Activated CD8-positive, alpha-beta T cell treated with anti-CD3 and anti-CD28 coated beads for 36 hours (primary cell): ENCODE results near the gene PDCD11. TPM values are rescaled to one million over a fixed set of nuclear protein-coding genes. Genes with fewer than 3 reads are reported as not detected.
"Not testable (repeated sequence)": the region's sequence is repeated elsewhere in the genome, so short reads cannot be mapped to it uniquely, and the experiment has no call there.

Experiments
- ATAC-seq: fragments of 200-7000 bp; cut with Tn5 transposase; one replicate; pipeline ENCODE4 v1.10.0; 2021; ENCODE audit warnings: mild to moderate bottlenecking, moderate library complexity
- CTCF ChIA-PET: fragments of 350-600 bp; sonication (Branson Sonifier 250); formaldehyde crosslinking; loops from one replicate; lab custom pipeline; 2021; ENCODE audit warnings: antibody characterized with exemption; lab: Charles Lee
- POLR2A ChIA-PET: fragments of 350-600 bp; sonication (Branson Sonifier 250); formaldehyde crosslinking; loops from one replicate; lab custom pipeline; 2021; ENCODE audit warnings: antibody characterized with exemption; lab: Charles Lee
- DNase-seq: peaks from one replicate; pipeline ENCODE4 v3.0.0-alpha.2; 2020
- H3K27ac Mint-ChIP-seq: one replicate; pipeline ENCODE4 v1.8.0; 2021; ENCODE audit warnings: mild to moderate bottlenecking, mixed read lengths
- H3K27me3 Mint-ChIP-seq: one replicate; pipeline ENCODE4 v1.8.0; 2021; ENCODE audit warnings: mixed read lengths
- H3K36me3 Mint-ChIP-seq: one replicate; pipeline ENCODE4 v1.8.0; 2021; ENCODE audit warnings: low read depth, mixed read lengths
- H3K4me1 Mint-ChIP-seq: one replicate; pipeline ENCODE4 v1.8.0; 2021; ENCODE audit warnings: low read depth, mixed read lengths
- H3K4me3 Mint-ChIP-seq: one replicate; pipeline ENCODE4 v1.8.0; 2021; ENCODE audit warnings: mild to moderate bottlenecking, moderate library complexity, mixed read lengths
- H3K9me3 Mint-ChIP-seq: one replicate; pipeline ENCODE4 v1.8.0; 2021; ENCODE audit warnings: mixed read lengths
- CTCF ChIP-seq: fragments of 200-600 bp; IDR thresholded peaks from one replicate; pipeline ENCODE4 v1.8.0; 2022; ENCODE audit warnings: antibody characterized with exemption, mild to moderate bottlenecking
- intact Hi-C: fragments of 100-400 bp; cut with micrococcal nuclease; formaldehyde crosslinking; loops from one replicate; pipeline ENCODE4 v1.10.0; 2022
- total RNA-seq, 2 experiments: library from RNA; stranded (reverse); gene quantifications; one replicate each; pipeline ENCODE4 v1.2.3, GENCODE V29; 2021

Gene PDCD11
- total RNA-seq, 2 experiments from 2014 or later = 63.7 to 68.8 TPM

GRCh38 chr10:103481974-103482531, 85.6 kb downstream of the PDCD11 start:
- H3K36me3 Mint-ChIP-seq = no peaks in the 10 kb centered on the region
- DNase-seq (peak; percentile 46), ATAC-seq (peak; percentile 79)
- no peaks in the 10 kb centered on the region for H3K9me3 Mint-ChIP-seq
- no peak overlapping the region for H3K4me3 Mint-ChIP-seq
- H3K4me1 Mint-ChIP-seq = peaks cover 4% of the 10 kb centered on the region
- no peak overlapping the region for H3K27ac Mint-ChIP-seq
- ChIA-PET POLR2A (interaction anchor here (1.0 kb wide), 1 partner anchor 32 kb away, joined by 3 read pairs; no protein-coding TSS in a partner anchor), CTCF (interaction anchor here (0.9 to 4.6 kb wide), 8 partner anchors 10 to 82 kb away, joined by 3 to 72 read pairs (median 6); partner anchors contain the start of gene CALHM2)
- peak; percentile 69 for TF ChIP-seq CTCF
- H3K27me3 Mint-ChIP-seq = no peaks in the 10 kb centered on the region
- intact Hi-C loops = loop anchor here (1.0 kb wide), 1 partner anchor 66 kb away; no protein-coding TSS in a partner anchor

GRCh38 chr10:103486635-103487409, 90.4 kb downstream of the PDCD11 start:
- DNase-seq, H3K9me3 Mint-ChIP-seq, POLR2A ChIA-PET, H3K27ac Mint-ChIP-seq, H3K27me3 Mint-ChIP-seq, H3K4me3 Mint-ChIP-seq, ATAC-seq, H3K36me3 Mint-ChIP-seq: not testable (repeated sequence)
- peaks cover 21% of the 10 kb centered on the region for H3K4me1 Mint-ChIP-seq
- CTCF ChIA-PET = interaction anchor here (0.8 to 4.9 kb wide), 16 partner anchors 8 to 109 kb away, joined by 3 to 72 read pairs (median 4); partner anchors contain the start of genes CALHM2 and NEURL1
- intact Hi-C loops = loop anchor here (5.0 kb wide), 1 partner anchor 35 kb away; the partner anchor contains the start of gene CALHM2

- intact Hi-C loops = loop anchor here (5.0 kb wide), 1 partner anchor 35 kb away; the partner anchor contains the start of gene CALHM2
- Mint-ChIP-seq H3K9me3 (no peaks in the 10 kb centered on the region), H3K4me3 (no peak overlapping the region), H3K4me1 (peaks cover 18% of the 10 kb centered on the region), H3K36me3 (no peaks in the 10 kb centered on the region), H3K27me3 (peaks cover 6% of the 10 kb centered on the region), H3K27ac (no peak overlapping the region)
- DNase-seq (no peak), ATAC-seq (no peak)
- ChIA-PET POLR2A (no interaction called here), CTCF (interaction anchor here (4.9 kb wide), 1 partner anchor 13 kb away, joined by 42 read pairs; no protein-coding TSS in a partner anchor)
- TF ChIP-seq CTCF = no peak
These were observed 90.9 kb downstream of the PDCD11 start for GRCh38 chr10:103487410-103487708.

GRCh38 chr10:103490986-103491314, 94.5 kb downstream of the PDCD11 start:
- peak; percentile 31 for ATAC-seq
- POLR2A ChIA-PET = interaction anchor here (0.6 to 1.7 kb wide), 7 partner anchors 10 to 155 kb away, joined by 3 to 5 read pairs (median 3); partner anchors contain the start of genes ATP5MK and PDCD11
- no peak overlapping the region for H3K27ac Mint-ChIP-seq

More at GRCh38 chr10:103490986-103491314, 94.5 kb downstream of the PDCD11 start:
- no peak overlapping the region for H3K4me3 Mint-ChIP-seq
- no peak for DNase-seq
- intact Hi-C loops = no loop called here
- no peaks in the 10 kb centered on the region for H3K36me3 Mint-ChIP-seq
- CTCF ChIA-PET = interaction anchor here (0.5 to 5.7 kb wide), 11 partner anchors 8 to 195 kb away, joined by 3 to 26 read pairs (median 4); no protein-coding TSS in a partner anchor
- peaks cover 27% of the 10 kb centered on the region for H3K4me1 Mint-ChIP-seq
- H3K27me3 Mint-ChIP-seq = peaks cover 33% of the 10 kb centered on the region
- TF ChIP-seq CTCF = no peak
- H3K9me3 Mint-ChIP-seq = no peaks in the 10 kb centered on the region
